Prostate gland (tissue), 2 donors: ENCODE measurements around the gene DUOX1. TPM values are rescaled to one million over a fixed set of nuclear protein-coding genes. Genes with fewer than 3 reads are reported as not detected.
"Not testable (repeated sequence)": the region's sequence is repeated elsewhere in the genome, so short reads cannot be mapped to it uniquely, and the experiment has no call there.

Source experiments
- DNase-seq: peaks from one replicate; pipeline ENCODE4 v3.0.0-alpha.2; 2019; ENCODE audit warnings: low spot score
- H3K27ac ChIP-seq, 2 donors: fragments of 200-600 bp; sonication (generic); 2 replicates each; pipeline ENCODE4 v1.5.1; 2017 to 2019
- H3K27me3 ChIP-seq: fragments of 200-600 bp; sonication (generic); replicated peaks from 2 replicates; pipeline ENCODE4 v1.5.1; 2019; ENCODE audit not compliant: insufficient read depth
- H3K36me3 ChIP-seq, 2 donors: fragments of 200-600 bp; sonication (generic); 1 replicate in 1 of 2; 2 replicates in 1 of 2; pipeline versions ENCODE4 v1.5.1 to v1.8.1; 2017 to 2019
- H3K4me1 ChIP-seq: fragments of 200-600 bp; sonication (generic); replicated peaks from 2 replicates; pipeline ENCODE4 v1.5.1; 2019
- H3K4me3 ChIP-seq, 2 donors: fragments of 200-600 bp; sonication (generic); 2 replicates each; pipeline ENCODE4 v1.5.1; 2017 to 2019
- H3K9me3 ChIP-seq: fragments of 200-600 bp; sonication (generic); 2 replicates; pipeline ENCODE4 v1.5.1; 2017
- POLR2A ChIP-seq: fragments of 450-650 bp; IDR thresholded peaks from one replicate; pipeline ENCODE4 v1.6.1; 2016; ENCODE audit warnings: antibody characterized with exemption, mild to moderate bottlenecking
- POLR2AphosphoS5 ChIP-seq: sonication (generic); formaldehyde crosslinking; IDR thresholded peaks from one replicate; pipeline ENCODE4 v1.6.1; 2017; ENCODE audit warnings: antibody characterized with exemption
- WGBS: methylation state at CpG from one replicate; pipeline ENCODE4 v1.1.5; 2018; 5-methylcytosine and 5-hydroxymethylcytosine counted together
- intact Hi-C: fragments of 100-400 bp; cut with DNase I; formaldehyde crosslinking; loops from one replicate; pipeline ENCODE4 v1.14.2; 2022
- total RNA-seq, 2 donors: library from RNA; depleted of rRNA; stranded (reverse); fragments of >200 nt; gene quantifications; one replicate each; pipeline ENCODE4 v1.1.0, GENCODE V29; 2016
- TF ChIP-seq, protein P1 (sequence below), 4 experiments: fragments of 200-600 bp in 2 of 4; fragments of 450-650 bp in 2 of 4; sonication (generic) in 2 of 4; IDR thresholded peaks; 1 replicate in 3 of 4; 2 replicates in 1 of 4; pipeline ENCODE4 v1.5.1; 2016 to 2019; ENCODE audit warnings: antibody characterized with exemption in 4 of 4, mild to moderate bottlenecking in 2 of 4, moderate library complexity in 2 of 4

Gene DUOX1
- total RNA-seq, result 10 to 100 TPM; 18.4 to 32.1 TPM

DNA sequence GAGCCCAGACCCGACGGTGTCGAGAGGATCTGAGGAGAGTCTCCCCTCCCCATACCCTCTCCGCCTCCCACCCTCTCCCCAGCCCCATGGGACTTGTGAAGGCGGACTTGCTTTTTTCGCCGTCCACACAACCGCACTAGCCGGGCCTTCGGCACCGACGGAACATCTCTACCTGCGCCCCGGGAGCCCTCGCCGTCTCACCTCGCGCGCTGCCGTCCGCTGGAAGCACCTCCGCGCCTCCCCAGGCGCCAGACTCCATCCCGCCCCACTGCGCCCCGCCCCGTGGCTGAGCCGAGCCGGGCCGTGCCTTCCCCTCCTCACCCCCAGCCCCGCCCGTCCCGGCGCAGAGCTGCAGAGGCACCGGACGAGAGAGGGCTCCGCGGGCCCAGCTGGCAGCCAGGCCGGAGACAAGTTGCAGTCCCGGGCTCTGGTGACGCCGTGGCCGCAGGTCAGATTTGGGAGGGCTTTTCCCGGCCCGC lies at the start of gene DUOX1, which contains the start of gene DUOXA1:
Gene DUOX1 (plus strand): TSS at position 344 of the 479 bp plus-strand sequence. CDS start 1,973 bp downstream, outside the sequence.
Gene DUOXA1 (minus strand): TSS at position 229 of the 479 bp plus-strand sequence. CDS start 6,865 bp downstream, outside the sequence.
- DNase-seq, result peak; percentile 74
- 2% methylated on average over 46 of the region's 46 CpGs for WGBS

DNA sequence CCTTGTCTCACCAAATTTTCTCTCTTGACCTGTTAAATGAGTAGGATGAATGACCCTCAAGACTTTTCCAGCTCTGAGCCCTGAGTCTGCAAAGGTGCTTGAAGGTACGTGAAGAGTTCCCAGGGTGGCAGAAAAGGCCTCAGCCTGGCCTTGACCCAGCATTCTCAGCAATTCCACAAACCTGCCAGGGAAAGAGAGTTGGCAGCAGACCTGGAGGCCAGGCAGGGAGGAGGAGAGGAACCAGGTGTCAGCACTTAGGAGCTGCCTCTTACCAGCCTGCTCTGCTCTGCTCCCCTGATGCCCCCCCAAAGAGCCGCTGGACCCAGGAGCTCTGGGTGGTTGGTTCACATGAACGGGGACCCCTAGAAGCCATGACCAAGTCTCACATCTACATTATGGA lies 49.2 kb upstream of the DUOX1 start:
- H3K36me3 ChIP-seq, intact Hi-C loops, DNase-seq, H3K27me3 ChIP-seq, H3K4me3 ChIP-seq, H3K27ac ChIP-seq, H3K4me1 ChIP-seq, H3K9me3 ChIP-seq: not testable (repeated sequence)
- WGBS, result 87% methylated on average over 3 of the region's 3 CpGs

More for the DNA sequence above, at the start of gene DUOX1, which contains the start of gene DUOXA1:
- no peaks in the 10 kb centered on the region for H3K27me3 ChIP-seq
- no peaks in the 10 kb centered on the region for H3K4me1 ChIP-seq
- TF ChIP-seq, protein P1, sequence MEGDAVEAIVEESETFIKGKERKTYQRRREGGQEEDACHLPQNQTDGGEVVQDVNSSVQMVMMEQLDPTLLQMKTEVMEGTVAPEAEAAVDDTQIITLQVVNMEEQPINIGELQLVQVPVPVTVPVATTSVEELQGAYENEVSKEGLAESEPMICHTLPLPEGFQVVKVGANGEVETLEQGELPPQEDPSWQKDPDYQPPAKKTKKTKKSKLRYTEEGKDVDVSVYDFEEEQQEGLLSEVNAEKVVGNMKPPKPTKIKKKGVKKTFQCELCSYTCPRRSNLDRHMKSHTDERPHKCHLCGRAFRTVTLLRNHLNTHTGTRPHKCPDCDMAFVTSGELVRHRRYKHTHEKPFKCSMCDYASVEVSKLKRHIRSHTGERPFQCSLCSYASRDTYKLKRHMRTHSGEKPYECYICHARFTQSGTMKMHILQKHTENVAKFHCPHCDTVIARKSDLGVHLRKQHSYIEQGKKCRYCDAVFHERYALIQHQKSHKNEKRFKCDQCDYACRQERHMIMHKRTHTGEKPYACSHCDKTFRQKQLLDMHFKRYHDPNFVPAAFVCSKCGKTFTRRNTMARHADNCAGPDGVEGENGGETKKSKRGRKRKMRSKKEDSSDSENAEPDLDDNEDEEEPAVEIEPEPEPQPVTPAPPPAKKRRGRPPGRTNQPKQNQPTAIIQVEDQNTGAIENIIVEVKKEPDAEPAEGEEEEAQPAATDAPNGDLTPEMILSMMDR (IDR thresholded peaks at IDR 0.05), result no peak
- peak; percentile 70 for TF ChIP-seq POLR2A
- TF ChIP-seq POLR2AphosphoS5, result peak; percentile 5
- H3K36me3 ChIP-seq, result no peaks in the 10 kb centered on the region
- intact Hi-C loops, result no loop called here
- no peaks in the 10 kb centered on the region for H3K9me3 ChIP-seq
- H3K4me3 ChIP-seq, result peak within 1 kb of the TSS; percentile 28 to 37
- peak within 1 kb of the TSS; percentile 17 to 57 for H3K27ac ChIP-seq

DNA sequence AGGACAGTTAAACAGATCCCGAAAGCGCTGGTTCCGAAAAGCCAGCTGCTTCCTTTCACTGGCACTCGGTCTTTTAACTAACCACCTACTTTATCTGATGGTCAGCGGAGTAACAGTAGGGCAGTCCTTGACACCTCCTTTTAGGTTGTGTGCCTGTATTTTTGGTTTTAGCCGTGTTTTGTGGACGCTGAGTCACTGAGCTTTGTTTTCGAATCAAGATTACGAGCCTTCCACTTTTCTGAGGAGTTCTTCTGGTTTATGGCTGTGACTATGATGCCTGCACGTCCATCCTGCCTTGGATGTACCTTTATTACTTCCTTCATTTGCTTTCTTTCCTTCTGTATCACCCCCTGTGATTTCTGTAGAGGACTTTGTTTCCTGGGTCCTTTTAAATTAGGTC lies 47.4 kb upstream of the DUOX1 start:
- intact Hi-C loops, DNase-seq, H3K4me1 ChIP-seq, H3K27ac ChIP-seq, H3K27me3 ChIP-seq, H3K4me3 ChIP-seq, H3K9me3 ChIP-seq, H3K36me3 ChIP-seq: not testable (repeated sequence)
- 45% methylated on average over 7 of the region's 10 CpGs for WGBS

DNA sequence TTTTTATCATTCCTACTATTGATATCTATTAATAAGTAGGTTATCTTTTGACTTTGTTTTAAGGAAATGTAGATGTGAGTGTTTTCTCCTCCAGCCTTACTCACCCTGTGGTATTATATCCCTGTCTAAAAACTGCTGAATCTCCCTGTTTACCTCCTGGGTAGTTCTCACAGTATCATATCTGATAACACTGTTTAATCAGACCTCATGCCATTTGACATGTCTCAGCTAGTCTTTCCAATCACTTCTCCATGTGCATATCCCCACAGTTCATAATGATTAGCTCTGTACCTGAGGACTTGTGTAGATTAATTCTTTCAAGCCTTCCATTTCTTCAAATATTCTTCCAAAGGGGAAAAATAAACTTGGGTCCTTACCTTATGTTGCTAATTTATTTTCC lies 46.6 kb upstream of the DUOX1 start:
- no peaks in the 10 kb centered on the region for H3K36me3 ChIP-seq
- no peak for DNase-seq
- H3K27ac ChIP-seq, result peak overlapping the region in 1 of 2 donors; percentile 25
- H3K9me3 ChIP-seq, result no peaks in the 10 kb centered on the region
- no peak for TF ChIP-seq POLR2AphosphoS5
- no peak for TF ChIP-seq POLR2A
- TF ChIP-seq, protein P1 (IDR thresholded peaks at IDR 0.05), result no peak
- no peak overlapping the region for H3K4me3 ChIP-seq
- peaks cover 3% of the 10 kb centered on the region for H3K4me1 ChIP-seq
- no peaks in the 10 kb centered on the region for H3K27me3 ChIP-seq
- intact Hi-C loops, result no loop called here

DNA sequence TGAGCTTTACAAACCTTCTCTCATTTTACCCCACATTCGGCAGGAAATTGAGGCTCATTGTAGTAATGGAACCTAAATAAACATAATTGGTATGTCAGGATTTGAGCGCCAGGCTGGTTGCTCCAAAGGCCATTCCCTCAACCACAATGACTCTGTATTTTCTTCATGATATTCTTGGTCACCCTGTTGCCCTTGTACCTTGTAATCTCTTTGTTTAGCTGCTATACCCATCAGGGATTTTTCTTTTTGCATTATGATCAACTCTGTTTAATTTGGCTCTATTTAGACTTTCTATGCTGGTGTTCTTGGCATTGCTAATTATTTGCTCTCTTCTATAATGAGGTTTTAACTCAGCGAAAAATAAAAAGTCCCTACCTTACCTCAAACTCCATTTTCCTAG lies 45.6 kb upstream of the DUOX1 start:
- DNase-seq, result no peak
- Histone ChIP-seq H3K36me3 (no peaks in the 10 kb centered on the region), H3K4me3 (no peak overlapping the region), H3K27me3 (no peaks in the 10 kb centered on the region), H3K27ac (peak overlapping the region; percentile 23 to 25), H3K4me1 (peaks cover 3% of the 10 kb centered on the region), H3K9me3 (no peaks in the 10 kb centered on the region)
- intact Hi-C loops, result no loop called here
- TF ChIP-seq, protein P1 (IDR thresholded peaks at IDR 0.05), result no peak
- TF ChIP-seq POLR2A (no peak), POLR2AphosphoS5 (no peak)
- 28% methylated on average over 3 of the region's 3 CpGs for WGBS

DNA sequence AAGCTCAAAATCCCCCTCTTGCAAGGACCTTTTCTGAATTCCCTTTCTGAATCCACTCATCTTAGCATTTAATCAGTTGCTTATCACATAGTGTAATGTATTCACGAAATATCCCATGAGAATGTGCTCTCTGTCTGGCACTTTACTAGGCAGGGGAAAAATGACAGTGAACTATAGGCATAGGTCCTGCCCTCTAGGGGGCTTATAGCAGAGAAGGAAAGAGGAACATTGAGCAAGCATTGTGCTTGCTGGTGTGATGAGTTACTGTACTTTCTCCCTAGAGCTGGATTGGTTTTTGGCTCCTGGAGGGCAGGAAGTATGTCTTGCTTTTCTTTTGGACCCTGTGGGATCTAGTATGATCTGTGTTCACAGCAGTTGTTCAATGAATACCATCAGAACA lies 42.3 kb upstream of the DUOX1 start:
- Histone ChIP-seq H3K4me3 (no peak overlapping the region), H3K27ac (no peak overlapping the region), H3K9me3 (no peaks in the 10 kb centered on the region), H3K36me3 (no peaks in the 10 kb centered on the region), H3K27me3 (no peaks in the 10 kb centered on the region), H3K4me1 (peaks cover 3% of the 10 kb centered on the region)
- WGBS, result 73% methylated on average over 1 of the region's 1 CpG
- DNase-seq, result no peak
- intact Hi-C loops, result no loop called here
- TF ChIP-seq, protein P1 (IDR thresholded peaks at IDR 0.05), result no peak
- TF ChIP-seq POLR2A, result no peak
- TF ChIP-seq POLR2AphosphoS5, result no peak
